Measurements from ENCODE around the gene PIK3CD.

DNA sequence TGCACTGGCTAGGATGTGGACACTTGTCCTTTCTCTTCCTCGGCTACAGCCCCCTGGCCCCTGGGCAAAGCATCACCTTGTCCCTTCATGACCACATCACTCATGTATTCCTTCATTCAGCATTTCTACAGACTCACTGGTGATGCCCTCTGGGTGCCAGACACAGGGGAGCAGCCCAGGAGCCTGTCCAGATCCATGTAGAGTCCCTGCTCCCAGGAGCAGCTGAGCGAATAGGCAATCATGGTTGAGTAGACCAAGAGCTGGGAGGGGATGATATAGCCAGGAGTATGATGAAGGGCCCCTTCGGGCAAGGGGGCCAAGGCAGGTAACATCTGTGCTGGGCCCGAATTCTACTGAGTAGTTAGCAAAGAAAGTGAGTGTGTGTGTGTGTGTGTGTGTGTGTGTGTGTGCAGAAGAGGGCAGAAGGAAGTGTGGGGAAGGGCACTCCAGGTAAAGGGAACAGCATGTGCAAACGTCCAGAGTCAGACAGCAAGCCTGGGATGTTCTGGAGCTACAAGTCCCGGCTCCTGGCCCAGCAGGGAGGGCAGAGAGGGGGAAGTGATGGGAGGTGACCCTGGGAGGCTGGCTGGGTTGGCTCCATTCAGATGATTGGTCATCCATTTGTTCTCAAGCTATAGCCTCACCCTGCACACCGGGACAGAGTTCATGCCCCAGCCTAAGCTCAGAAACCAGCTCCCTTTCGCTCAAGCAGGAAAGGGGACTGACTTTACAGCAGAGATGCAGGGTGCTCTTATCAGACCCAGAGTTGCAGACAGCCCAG is 21.0 kb upstream of the PIK3CD start:
- TF ChIP-seq TBP (IDR thresholded peaks at IDR 0.05; ENCODE audit: low read depth, low read length) (no peak), BCL11A (IDR thresholded peaks at IDR 0.05; ENCODE audit: low read depth in 2 of 2, low read length in 2 of 2) (no peak), BACH1 (IDR thresholded peaks at IDR 0.05; ENCODE audit: low read length) (no peak), POLR2AphosphoS5 (IDR thresholded peaks at IDR 0.05; ENCODE audit: low read depth, low read length) (no peak), RNF2 (IDR thresholded peaks at IDR 0.05; ENCODE audit: borderline replicate concordance, low read depth, low read length, missing control alignments, poor library complexity, severe bottlenecking) (no peak), CTCF (IDR thresholded peaks at IDR 0.05; ENCODE audit: control extremely low read depth in 1 of 3, insufficient read depth in 1 of 3, low read depth in 1 of 3, low read length in 3 of 3) (no peak), ZNF274 (IDR thresholded peaks at IDR 0.05; ENCODE audit: borderline replicate concordance, extremely low read depth, low read length) (no peak), ATF3 (IDR thresholded peaks at IDR 0.05; ENCODE audit: insufficient read depth, low read depth, low read length) (no peak), NRF1 (IDR thresholded peaks at IDR 0.05; ENCODE audit: low read depth, low read length) (no peak), TAF1 (IDR thresholded peaks at IDR 0.05; ENCODE audit: low read depth, low read length) (no peak), POLR2A (IDR thresholded peaks at IDR 0.05; ENCODE audit: control extremely low read depth in 1 of 2, low read depth in 2 of 2, low read length in 2 of 2) (no peak)

Data from H1 (cell line).